Neural progenitor cell (in vitro differentiated cells): Measurements from ENCODE around the gene CDC23.

Source experiments
- CTCF ChIP-seq: fragments of 200-600 bp; sonication (generic); IDR thresholded peaks from 2 replicates; pipeline ENCODE4 v1.5.1; 2017; ENCODE audit warnings: antibody characterized with exemption, mild to moderate bottlenecking
- EZH2 ChIP-seq: fragments of 200-600 bp; sonication (generic); IDR thresholded peaks from 2 replicates; pipeline ENCODE4 v1.6.1; 2017; ENCODE audit warnings: antibody characterized with exemption, mild to moderate bottlenecking, moderate library complexity
- EZH2phosphoT487 ChIP-seq: fragments of 200-600 bp; sonication (generic); IDR thresholded peaks from 2 replicates; pipeline ENCODE4 v1.6.1; 2017; ENCODE audit warnings: antibody characterized with exemption

GRCh38 chr5:138160706-138161105 is 52.4 kb downstream of the CDC23 start:
- no peak for TF ChIP-seq CTCF
- no peak for TF ChIP-seq EZH2
- no peak for TF ChIP-seq EZH2phosphoT487
